NB4 (cell line): ENCODE measurements around the gene NDUFS2.

Experiments used
- DNase-seq: peaks from one replicate; pipeline ENCODE4 v3.0.0; 2010; ENCODE audit warnings: low read depth
- H3K4me3 ChIP-seq: one replicate; pipeline ENCODE4 v1.5.1; 2011; ENCODE audit warnings: mild to moderate bottlenecking, low read depth, low read length, moderate library complexity
- MYC ChIP-seq: IDR thresholded peaks from 2 replicates; pipeline ENCODE4 v1.6.1; 2011; ENCODE audit warnings: low read depth, low read length
- POLR2A ChIP-seq: IDR thresholded peaks from 2 replicates; pipeline ENCODE4 v1.6.1; 2011; ENCODE audit warnings: mild to moderate bottlenecking; ENCODE audit not compliant: insufficient read length; ENCODE audit errors: extremely low read depth
- TF ChIP-seq, protein P1 (sequence below): IDR thresholded peaks from 2 replicates; pipeline ENCODE4 v1.6.1; 2011; ENCODE audit warnings: low read depth, low read length
- TF ChIP-seq, protein P2 (sequence below): IDR thresholded peaks from one replicate; pipeline ENCODE4 v1.5.1; 2012; ENCODE audit warnings: low read depth, low read length

NDUFS2 gene

DNA sequence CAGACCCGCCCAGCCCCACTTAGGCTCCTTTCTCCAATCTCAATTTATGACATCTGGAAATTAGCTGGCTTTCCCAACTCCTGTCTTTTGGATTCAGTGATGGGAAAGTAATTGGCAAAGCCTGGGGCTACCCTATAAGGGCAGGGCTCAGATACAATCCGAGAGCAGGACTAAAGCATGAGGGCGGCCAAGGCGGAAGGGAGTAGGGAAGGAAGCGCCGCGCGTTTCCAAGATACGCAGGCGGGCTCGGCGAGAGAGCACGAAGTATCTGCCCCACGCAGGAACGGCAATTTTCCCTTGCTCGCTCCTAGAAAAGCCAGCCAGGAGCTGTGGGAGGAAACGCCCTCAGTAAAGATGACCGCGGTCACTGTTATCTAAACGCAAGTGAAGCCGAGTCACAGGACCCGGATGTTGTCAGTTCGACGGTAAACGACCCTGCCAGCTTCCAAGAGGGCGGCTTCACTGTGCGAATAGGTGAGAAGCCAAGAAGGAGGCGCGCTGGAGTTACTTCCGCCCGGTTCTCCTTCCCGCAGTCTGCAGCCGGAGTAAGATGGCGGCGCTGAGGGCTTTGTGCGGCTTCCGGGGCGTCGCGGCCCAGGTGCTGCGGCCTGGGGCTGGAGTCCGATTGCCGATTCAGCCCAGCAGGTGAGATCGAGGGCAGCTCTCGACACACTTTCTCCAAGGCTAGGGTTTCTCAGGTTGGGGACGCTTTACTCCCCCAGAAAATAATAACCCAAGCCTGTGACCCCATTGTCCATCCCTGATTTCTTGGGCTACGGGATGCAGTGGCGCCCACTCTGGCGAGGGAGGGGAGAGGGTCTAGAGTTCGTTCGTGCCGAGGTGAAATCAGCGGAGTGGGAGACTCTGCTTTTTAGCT is at the start of gene NDUFS2:
Gene NDUFS2 (plus strand): TSS at position 532 of the 877 bp plus-strand sequence. CDS start 19 bp downstream, at position 551.
- DNase-seq, result peak; percentile 99
- TF ChIP-seq, protein P1, sequence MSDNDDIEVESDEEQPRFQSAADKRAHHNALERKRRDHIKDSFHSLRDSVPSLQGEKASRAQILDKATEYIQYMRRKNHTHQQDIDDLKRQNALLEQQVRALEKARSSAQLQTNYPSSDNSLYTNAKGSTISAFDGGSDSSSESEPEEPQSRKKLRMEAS, result peak; percentile 63; the same call in 1 of the 2 replicates
- peak; percentile 54 for TF ChIP-seq MYC
- TF ChIP-seq POLR2A, result peak; percentile 77
- TF ChIP-seq, protein P2, sequence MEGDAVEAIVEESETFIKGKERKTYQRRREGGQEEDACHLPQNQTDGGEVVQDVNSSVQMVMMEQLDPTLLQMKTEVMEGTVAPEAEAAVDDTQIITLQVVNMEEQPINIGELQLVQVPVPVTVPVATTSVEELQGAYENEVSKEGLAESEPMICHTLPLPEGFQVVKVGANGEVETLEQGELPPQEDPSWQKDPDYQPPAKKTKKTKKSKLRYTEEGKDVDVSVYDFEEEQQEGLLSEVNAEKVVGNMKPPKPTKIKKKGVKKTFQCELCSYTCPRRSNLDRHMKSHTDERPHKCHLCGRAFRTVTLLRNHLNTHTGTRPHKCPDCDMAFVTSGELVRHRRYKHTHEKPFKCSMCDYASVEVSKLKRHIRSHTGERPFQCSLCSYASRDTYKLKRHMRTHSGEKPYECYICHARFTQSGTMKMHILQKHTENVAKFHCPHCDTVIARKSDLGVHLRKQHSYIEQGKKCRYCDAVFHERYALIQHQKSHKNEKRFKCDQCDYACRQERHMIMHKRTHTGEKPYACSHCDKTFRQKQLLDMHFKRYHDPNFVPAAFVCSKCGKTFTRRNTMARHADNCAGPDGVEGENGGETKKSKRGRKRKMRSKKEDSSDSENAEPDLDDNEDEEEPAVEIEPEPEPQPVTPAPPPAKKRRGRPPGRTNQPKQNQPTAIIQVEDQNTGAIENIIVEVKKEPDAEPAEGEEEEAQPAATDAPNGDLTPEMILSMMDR, result peak; percentile 34

DNA sequence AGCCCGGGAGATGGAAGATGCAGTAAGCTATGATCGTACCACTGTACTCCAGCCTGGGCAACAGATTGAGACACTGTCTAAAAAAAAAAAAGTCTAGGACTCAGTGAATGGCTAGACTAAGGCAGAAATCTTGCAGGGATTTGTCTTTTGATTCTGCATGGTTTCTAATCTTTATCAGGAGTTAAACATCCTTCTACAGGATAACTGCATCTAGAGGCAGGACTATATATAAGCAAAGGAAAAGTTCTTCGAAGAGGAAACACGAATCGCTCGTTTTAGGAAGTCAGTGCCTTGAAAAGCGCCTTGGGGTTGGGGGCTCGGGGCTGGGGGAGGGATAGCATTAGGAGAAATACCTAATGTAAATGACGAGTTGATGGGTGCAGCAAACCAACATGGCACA is 49.0 kb upstream of the NDUFS2 start:
- H3K4me3 ChIP-seq, result peak overlapping the region; percentile 95
- TF ChIP-seq, protein P2, result no peak
- DNase-seq, result peak; percentile 43

More for the DNA sequence above, at the start of gene NDUFS2:
- peak within 1 kb of the TSS; percentile 86 for H3K4me3 ChIP-seq

DNA sequence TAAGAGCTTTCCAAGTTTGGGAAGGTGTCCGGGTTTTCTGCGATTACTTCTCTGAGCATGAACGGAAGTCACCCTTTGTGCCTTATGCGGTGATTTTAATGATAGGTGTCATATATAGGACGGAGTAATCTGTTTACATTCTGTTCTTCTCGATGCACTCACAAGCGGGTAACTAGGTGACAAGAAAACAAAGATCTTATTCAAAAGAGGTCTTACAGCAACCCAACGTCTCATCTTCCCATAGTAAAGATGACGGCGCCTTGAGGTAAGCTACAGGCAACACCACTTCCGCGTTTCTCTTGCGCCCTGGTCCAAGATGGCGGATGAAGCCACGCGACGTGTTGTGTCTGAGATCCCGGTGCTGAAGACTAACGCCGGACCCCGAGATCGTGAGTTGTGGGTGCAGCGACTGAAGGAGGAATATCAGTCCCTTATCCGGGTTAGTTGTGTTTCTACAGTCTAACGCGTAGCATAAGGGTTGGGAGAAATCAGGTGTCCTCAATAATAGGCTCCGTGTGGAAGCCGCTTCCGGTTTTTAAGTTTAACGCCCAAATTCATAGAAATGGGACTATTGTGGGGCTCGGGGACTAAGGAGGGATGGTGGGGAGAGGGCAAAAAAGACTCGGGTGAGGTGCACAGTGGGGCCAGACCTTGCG is 48.4 kb upstream of the NDUFS2 start, which contains the start of gene UFC1:
Gene UFC1 (plus strand): TSS at position 297 of the 656 bp plus-strand sequence. CDS start 20 bp downstream, at position 317.
- H3K4me3 ChIP-seq, result peak within 1 kb of the TSS; percentile 95
- TF ChIP-seq, protein P2, result no peak
- TF ChIP-seq, protein P1, result peak; percentile 74
- TF ChIP-seq POLR2A (peak; percentile 58), MYC (peak; percentile 77)
- DNase-seq, result peak; percentile 92

DNA sequence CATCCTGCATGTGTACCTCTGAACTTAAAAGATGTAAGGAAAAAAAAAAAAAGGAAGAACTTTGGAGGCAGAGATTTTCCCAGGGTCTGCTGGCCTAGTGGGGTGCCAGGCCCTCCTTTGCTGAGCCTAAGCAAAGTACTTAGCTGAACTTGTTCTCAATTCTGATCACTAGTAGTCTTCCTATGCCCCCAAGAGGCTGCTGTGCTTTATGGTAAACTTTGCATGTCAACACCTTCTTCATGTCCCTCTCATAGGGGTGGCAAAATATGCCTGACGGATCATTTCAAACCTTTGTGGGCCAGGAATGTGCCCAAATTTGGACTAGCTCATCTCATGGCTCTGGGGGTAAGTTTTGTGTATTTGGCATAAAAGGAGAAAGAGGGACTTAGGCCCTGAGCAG is 44.3 kb upstream of the NDUFS2 start:
- no peak overlapping the region for H3K4me3 ChIP-seq
- TF ChIP-seq POLR2A, result no peak
- TF ChIP-seq, protein P2, result no peak
- TF ChIP-seq, protein P1, result no peak
- no peak for TF ChIP-seq MYC
- no peak for DNase-seq

DNA sequence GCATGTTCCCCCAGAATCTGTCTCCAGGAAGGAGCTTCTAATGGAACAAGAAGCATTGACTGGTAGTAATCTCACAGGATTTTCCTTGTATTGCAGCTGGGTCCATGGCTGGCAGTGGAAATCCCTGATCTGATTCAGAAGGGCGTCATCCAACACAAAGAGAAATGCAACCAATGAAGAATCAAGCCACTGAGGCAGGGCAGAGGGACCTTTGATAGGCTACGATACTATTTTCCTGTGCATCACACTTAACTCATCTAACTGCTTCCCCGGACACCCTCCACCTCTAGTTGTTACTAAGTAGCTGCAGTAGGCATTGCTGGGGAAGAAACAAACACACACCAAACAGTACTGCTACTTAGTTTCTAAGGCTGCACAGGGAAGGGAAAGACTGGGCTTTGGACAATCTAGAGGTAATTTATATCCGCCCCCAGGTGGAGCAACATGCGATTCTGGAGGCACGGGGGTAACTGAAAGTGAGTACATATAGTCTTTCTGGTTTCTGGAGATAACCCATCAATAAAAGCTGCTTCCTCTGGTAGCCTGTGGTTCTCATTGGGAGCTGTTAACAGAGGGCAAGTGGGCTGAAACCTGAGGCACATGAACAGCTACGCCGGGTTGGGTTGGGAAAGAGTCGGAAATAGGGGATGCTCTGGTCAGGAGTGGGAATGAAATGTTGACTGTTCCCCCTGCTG is 43.7 kb upstream of the NDUFS2 start:
- peak overlapping the region; percentile 50 for H3K4me3 ChIP-seq
- no peak for DNase-seq
- TF ChIP-seq, protein P1, result no peak
